IPS-18c (cell line): ENCODE data around the gene RPS6KB1.
A peak's percentile ranks its signal among the peaks of the same experiment; 100 is the strongest.
"Not testable (repeated sequence)": the region's sequence is repeated elsewhere in the genome, so short reads cannot be mapped to it uniquely, and the experiment has no call there.

Experiments
- H3K4me3 ChIP-seq: 2 replicates; pipeline ENCODE4 v1.7.0; 2013; ENCODE audit warnings: low read depth, mild to moderate bottlenecking, low read length, moderate library complexity; ENCODE audit not compliant: insufficient read depth
- H3K9me3 ChIP-seq: one replicate; pipeline ENCODE4 v1.6.1; 2013; ENCODE audit warnings: mild to moderate bottlenecking, low read length, moderate library complexity; ENCODE audit not compliant: control insufficient read depth, insufficient read depth

RPS6KB1 gene

DNA sequence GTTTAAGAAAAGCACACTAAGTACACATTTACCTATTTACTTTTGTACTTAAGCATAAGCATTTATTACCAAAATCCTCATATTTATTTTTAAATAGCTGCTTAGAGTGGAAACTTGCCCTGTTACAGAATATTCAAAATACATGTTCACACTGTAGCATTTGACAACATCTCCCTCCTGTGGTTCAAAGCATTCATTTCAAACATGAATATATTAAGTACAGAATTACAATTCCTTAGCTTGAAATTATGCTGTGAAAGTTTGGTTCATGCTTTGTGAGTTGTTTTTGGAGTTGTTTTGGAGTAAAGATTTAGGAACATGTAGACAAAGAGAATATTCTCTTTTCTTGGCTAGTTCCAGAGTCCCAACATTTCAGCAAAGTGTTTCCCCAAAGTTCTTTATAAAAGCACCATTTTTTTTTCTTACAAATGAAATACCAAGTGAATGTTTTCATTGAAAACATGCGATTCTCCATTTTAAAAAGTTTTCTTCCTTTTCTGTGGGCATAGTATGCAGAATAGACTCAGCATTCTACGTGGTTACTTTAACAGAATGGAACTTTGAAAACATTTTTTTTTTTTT is 33.4 kb upstream of the RPS6KB1 start:
- Histone ChIP-seq H3K4me3 (no peak overlapping the region), H3K9me3 (peaks cover 2% of the 10 kb centered on the region)

DNA sequence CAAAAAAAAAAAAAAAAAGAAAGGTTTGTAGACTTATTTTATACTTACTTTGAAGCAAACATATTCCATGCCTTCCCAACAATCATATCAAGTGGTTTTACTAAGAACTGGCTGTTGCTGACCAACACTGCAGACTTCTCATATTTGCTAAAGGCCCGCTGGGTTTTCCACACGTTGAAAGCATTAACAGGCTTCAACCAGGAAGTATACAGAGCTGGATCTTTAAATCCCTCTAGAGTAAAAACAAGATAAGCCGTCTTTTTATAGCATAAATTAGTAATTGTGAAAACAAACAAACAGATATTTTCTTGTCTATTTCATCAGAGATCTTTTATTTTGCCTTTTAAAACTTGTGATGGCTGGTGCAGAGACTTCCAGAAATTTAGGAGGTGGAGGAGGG is 29.3 kb upstream of the RPS6KB1 start:
- Histone ChIP-seq H3K4me3 (no peak overlapping the region), H3K9me3 (peaks cover 2% of the 10 kb centered on the region)

DNA sequence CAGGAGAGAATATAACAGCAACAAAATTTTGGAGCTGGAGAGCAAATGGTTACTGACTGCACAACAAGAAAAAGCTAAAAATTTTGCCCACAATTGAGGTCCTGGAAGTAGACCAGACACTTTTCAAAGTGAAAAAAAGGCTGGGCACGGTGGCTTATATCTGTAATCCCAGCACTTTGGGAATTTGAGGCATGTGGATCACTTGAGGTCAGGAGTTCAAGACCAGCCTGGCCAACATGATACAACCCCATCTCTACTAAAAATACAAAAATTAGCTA is 23.0 kb upstream of the RPS6KB1 start:
- no peak overlapping the region for H3K4me3 ChIP-seq
- H3K9me3 ChIP-seq = no peaks in the 10 kb centered on the region

DNA sequence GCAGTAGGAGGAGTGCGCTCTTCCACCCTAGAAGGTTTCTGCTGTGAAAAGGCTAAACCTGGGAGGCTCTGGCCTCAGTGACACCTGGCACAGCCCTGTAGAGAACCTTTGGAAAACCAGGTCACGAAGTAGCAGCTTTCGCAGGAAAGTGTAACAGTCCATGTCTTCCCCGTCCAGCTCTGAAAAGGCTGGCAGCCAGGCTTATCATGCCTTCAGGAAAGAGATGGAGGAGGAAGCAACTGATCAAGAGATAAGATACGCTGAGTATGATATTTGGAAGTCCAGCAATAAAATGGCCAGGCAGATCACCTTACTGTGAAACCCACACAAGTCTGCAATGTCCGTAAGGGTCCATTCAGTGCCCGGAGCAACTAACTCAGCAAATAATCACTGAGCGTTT is 22.4 kb upstream of the RPS6KB1 start:
- Histone ChIP-seq H3K9me3 (no peaks in the 10 kb centered on the region), H3K4me3 (no peak overlapping the region)

DNA sequence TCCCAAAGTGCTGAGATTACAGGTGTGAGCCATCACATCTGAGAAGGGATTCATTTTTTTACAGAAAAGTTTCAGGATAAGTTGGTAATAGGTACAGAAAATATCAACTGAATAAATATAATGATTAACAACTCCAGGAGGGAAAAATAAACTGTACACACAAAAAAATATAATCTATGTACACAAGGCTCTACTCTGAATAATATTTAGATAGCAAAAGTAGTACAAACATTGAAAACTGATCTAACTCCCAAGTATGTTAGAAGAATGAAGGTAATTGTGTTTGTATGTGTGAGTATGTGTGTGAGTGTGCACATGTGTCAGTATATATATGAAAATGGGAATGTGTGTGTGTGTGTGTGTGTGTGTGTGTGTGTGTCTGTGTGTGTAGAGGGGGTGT is 20.6 kb upstream of the RPS6KB1 start:
- H3K4me3 ChIP-seq = no peak overlapping the region
- no peaks in the 10 kb centered on the region for H3K9me3 ChIP-seq

DNA sequence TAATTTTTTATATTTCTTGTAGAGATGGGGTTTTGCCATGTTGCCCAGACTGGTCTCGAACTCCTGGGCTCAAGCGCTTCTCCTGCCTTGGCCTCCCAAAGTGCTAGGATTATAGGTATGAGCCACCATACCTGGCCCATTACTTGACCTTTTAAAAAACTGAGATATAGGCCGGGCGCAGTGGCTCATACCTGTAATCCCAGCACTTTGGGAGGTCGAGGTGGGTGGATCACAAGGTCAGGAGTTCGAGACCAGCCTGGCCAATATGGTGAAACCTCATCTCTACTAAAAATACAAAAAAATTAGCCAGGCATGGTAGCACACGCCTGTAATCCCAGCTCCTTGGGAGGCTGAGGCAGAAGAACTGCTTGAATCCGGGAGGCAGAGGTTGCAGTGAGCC is 19.5 kb upstream of the RPS6KB1 start:
- H3K9me3 ChIP-seq, H3K4me3 ChIP-seq: not testable (repeated sequence)

DNA sequence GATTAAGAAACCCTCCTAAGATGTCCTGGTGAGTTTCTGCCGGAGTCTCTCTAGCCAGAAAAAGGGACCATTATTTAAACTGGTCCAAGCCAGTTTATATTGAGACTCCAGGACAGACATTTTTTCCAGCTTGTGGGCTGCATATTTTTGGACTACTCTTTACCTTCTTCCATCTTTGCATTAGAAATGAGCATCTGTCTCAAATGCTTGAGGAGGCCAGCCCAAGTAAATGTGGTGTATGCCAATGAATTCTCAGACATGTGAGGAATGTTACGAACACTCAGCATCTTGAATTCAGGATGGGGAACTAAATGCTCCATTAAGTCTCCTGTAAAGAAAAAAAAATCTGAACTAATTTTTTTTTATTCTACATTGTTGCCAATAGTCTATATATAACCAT is 18.5 kb upstream of the RPS6KB1 start:
- H3K4me3 ChIP-seq = no peak overlapping the region
- no peaks in the 10 kb centered on the region for H3K9me3 ChIP-seq

DNA sequence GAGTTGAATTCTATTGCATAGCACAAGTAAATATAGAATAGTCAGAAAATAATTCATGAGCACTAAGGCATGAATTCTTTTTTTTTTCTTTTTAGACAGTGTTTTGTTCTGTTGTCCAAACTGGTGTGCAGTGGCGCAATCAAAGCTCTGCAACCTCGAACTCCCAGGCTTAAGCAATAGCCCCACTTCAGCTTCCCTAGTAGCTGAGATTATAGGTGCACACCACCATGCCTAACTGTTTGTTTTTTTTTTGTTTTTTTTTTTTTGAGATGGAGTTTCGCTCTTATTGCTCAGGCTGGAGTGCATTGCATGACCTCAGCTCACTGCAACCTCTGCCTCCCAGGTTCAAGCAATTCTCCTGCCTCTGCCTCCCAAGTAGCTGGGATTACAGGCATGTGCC is 16.8 kb upstream of the RPS6KB1 start:
- Histone ChIP-seq H3K4me3 (no peak overlapping the region), H3K9me3 (no peaks in the 10 kb centered on the region)

DNA sequence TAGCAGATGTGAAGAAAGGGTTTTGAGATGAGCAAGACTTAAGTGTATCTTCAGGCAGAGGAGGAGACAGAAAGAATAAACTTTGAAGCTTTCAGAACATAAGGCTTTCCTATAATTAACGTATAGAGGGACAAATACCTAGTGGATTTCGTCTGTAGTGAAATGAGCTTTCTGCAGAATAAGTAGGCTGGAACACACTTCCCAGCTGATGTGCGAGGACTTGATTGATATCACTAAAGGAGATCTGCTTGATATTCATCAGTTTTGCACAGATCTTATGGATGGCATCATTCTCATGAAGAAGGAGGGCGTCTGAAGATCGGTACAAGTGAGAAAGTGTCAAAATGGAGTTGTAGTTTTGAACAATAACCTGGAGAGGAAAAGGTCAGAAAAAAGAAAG is 15.0 kb upstream of the RPS6KB1 start:
- Histone ChIP-seq H3K9me3 (no peaks in the 10 kb centered on the region), H3K4me3 (no peak overlapping the region)

DNA sequence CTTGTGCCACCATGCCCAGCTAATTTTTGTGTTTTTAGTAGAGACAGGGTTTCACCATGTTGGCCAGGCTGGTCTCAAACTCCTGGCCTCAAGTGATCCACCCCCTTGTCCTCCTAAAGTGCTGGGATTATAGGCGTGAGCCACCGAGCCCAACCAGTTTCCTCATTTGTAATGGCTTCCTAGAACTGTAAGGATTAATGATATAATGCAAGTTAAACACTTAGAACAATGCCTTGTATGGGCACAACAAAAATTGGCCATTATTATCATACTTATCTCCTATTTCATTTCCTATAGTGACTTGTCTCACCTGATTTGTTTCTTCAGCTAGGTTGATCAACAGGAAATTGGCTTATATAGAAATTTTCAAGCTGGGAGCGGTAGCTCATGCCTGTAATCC is 14.3 kb upstream of the RPS6KB1 start:
- H3K4me3 ChIP-seq = no peak overlapping the region
- no peaks in the 10 kb centered on the region for H3K9me3 ChIP-seq

DNA sequence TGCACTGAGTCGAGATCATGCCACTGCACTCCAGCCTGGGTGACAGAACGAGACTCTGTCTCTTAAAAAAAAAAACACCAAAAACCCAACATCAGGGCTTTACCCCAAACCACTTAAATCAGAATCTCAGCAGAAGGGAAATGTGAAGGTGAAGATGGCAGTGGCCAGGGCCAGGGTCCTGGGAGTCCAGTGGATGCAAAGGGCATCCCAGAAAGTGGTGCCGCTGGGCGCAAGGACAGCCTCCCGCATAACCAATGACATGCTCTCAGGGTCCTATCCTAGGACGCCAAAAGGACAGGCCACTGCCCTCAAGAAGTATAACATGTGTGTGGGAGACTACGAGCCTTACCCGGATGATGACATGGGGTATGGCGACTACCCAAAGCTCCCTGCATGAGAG is 8.1 kb upstream of the RPS6KB1 start:
- Histone ChIP-seq H3K4me3 (no peak overlapping the region), H3K9me3 (no peaks in the 10 kb centered on the region)

DNA sequence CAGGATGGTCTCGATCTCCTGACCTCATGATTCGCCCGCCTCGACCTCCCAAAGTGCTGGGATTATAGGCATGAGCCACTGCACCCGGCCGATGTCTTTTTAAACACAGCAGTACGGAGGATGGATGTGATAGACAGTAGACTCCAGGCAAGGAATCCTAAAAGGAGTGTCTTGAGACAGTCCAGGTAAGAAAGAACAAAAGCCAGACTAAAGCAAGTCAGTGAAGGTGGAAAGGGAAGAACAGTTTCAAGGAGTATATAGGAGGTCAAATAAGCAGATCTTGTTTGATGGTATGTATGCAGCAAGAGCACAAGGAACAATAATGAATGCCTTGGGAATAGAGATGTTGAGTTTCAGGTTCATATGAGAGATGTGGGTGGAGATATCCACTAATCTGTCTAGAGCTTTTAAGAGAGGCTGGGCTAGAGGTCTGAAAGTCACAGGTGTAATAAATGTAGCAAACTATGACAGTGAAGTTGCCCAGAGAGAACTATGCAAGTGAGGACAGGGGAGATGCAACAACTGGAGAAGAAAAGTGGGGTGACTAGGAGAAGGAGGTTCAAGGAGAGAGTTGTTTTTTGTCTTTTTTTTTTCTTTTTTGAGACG is 4.7 kb upstream of the RPS6KB1 start:
- H3K4me3 ChIP-seq = no peak overlapping the region
- no peaks in the 10 kb centered on the region for H3K9me3 ChIP-seq

DNA sequence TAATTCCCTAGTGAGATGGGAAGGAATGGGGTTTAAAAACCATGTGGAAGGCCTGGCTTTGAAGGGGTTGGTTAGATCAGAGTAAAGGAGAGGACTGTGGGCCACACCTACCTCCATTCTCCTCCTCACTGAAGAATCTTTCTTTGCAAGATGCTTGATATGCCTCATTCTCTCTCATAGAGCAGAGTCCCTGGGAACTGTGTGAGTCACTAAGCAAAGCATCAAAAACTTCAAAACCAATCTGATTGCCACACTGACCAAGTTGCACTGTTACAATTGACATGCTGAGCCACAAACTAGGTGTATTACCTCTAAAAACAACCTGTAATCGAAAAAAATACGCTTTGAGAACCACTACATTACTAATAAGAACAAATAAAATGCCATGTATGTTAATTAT is 2.2 kb upstream of the RPS6KB1 start:
- no peak overlapping the region for H3K4me3 ChIP-seq
- no peaks in the 10 kb centered on the region for H3K9me3 ChIP-seq

DNA sequence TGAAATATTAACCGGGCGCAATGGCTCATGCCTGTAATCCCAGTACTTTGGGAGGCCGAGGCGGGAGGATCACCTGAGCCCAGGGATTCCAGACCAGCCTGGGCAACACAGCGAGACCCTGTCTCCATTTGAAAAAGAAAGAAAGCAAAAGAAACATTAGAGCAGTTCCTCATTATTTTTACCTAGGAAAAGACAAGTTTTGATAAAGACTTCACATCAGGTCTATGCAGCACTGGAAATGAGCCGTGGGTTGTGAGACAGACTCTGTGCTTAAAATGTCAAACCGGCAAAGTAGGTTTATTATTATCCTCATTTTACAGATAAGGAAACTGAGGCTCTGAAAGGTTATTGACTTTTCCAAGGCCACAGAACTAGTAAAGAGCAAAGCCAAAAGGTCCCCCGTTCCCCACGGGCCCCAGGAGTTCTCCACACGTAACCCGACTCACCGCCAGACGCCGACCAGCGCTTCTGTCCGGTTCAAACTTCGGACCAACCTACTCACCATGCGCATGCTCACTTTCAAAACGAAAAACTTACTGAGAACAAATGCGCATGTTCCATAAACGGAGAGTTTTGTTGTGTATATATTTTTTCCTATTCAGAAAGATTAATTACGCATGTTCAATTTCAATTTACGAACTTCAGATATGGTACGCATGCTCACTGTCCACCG is 534 bp upstream of the RPS6KB1 start:
- Histone ChIP-seq H3K9me3 (no peaks in the 10 kb centered on the region), H3K4me3 (peak overlapping the region; percentile 84)

DNA sequence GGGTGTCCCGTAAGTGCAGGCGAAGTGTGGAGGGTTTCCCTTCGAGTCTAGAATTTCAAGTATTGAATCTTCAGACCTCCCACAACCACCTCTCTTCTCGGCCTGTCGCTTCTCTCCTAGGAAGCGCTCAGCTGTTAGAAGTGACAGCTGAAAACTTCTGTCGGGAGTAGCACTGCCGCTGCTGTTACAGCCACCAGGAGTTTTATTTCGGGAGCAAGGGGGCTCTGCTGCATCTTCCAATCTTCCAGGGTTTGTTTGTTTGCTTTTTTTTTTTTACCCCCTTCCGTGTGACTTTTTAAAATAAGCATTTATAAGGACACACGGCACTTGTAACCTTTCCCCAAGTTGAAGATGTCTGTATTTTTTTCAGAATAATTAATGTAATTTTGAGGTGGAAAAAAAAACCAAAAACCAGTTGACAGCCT is 767 bp downstream of the RPS6KB1 start:
- Histone ChIP-seq H3K4me3 (peak overlapping the region; percentile 84), H3K9me3 (no peaks in the 10 kb centered on the region)

DNA sequence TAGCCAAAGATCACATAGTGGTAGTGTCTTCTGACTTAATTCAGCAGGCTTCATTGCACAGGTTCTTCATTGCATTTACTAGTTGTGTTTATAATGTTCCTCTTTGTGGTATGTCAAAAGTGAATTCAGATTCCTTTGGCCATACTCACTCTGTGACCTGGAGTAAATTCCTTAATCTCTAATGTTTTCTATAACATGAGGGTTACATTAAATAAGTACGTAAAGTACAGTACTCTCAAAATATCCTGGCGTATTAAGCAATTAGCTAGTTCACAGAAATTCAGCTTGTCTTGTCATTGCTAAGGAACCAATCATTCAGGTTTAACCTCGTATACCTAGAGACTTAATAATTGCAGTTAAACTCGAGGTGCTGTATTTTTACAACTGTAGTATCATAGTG is 4.2 kb downstream of the RPS6KB1 start:
- H3K9me3 ChIP-seq = no peaks in the 10 kb centered on the region
- no peak overlapping the region for H3K4me3 ChIP-seq

DNA sequence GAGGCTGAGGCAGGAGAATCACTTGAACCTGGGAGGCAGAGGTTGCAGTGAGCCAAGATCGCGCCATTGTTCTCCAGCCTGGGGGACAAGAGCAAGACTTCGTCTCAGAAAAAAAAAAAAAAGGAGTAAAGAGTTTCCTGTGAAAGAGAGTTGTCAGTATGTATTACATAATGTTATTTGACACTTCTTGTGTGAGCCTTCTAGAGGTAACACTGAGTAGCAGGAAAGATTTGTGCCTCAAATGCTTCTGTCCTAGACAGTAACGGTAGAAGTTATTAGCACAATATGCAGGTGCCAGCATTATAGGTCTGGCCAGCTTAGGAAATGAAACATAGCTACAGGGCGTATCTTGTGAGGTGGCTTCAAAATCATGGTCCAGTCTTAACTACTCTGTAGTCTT is 6.2 kb downstream of the RPS6KB1 start:
- Histone ChIP-seq H3K9me3 (no peaks in the 10 kb centered on the region), H3K4me3 (no peak overlapping the region)

DNA sequence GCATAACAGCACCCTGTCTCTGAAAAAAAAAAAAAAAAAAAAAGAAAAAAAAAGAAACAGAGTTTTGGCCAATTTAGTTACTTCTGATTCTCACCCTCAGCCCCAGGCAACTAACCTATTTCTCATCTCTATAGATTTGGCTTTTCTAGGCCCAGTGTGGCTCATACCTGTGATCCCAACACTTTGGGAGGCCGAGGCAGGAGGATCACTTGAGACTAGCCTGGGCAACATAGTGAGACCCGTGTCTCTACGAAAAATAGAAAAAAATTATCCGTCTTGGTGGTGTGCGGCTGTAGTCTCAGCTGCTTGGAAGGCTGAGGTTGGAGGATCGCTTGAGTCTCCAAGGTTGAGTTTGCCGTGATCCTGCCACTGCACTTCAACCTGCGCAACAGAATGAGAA is 8.7 kb downstream of the RPS6KB1 start:
- no peak overlapping the region for H3K4me3 ChIP-seq
- H3K9me3 ChIP-seq = no peaks in the 10 kb centered on the region

DNA sequence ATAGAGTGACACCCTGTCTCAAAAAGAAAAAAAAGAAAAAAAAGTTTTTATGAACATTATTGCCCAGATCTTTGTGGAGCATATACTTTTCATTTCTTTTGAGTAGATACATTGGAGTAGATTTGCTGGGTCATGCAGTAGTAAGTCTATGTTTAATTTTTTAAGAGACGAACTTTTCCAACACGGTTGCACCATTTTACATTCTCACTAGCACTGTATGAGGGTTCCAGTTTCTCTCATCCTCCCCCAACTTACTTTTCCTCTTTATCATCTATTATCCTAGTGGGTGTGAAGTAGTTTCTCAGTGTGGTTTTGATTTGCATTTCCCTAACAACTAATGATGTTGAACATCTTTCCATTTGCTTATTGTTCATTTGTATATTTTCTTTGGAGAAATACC is 10.5 kb downstream of the RPS6KB1 start:
- H3K9me3 ChIP-seq = no peaks in the 10 kb centered on the region
- no peak overlapping the region for H3K4me3 ChIP-seq
